ENCODE results near the gene CHADL. TPM values are rescaled to one million over a fixed set of nuclear protein-coding genes. Genes with fewer than 3 reads are reported as not detected.

The CHADL gene
- total and polyA plus RNA-seq, 2 of the 8 experiments (the other 6 are each of a cell fraction or from before 2014, with no cell fraction given): 0.78 to 1.4 TPM

DNA sequence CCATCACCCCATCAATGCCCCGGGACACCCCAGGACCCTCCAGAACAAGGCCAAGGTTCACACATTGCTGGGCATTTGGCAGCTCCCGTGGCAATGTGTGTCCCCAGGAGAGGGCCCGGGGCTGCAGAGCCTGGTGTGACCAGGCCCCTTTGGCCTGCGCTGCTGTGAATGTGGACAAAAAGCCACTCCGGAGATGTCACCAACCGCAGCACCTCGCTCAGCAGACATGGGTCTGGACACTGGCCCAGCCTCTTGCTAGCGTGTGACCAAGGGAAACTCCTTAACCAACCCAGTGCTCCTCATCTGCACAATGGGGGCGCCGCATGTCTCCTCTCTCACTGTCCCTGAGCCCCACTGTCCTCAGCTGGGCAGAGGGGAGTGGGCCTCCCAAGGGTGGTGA is 8.0 kb upstream of the CHADL start:
- H3K36me3 ChIP-seq (ENCODE audit: control insufficient read depth in 2 of 4, insufficient read depth in 4 of 4, low read length in 3 of 4): peaks cover 41 to 72% (median 63%) of the 10 kb centered on the region in 4 experiments
- H2AK5ac ChIP-seq (ENCODE audit: low read depth, low read length): no peak overlapping the region
- no peak overlapping the region for H2BK15ac ChIP-seq (ENCODE audit: low read length)
- no peaks in the 10 kb centered on the region for H3K23me2 ChIP-seq (ENCODE audit: low read depth, low read length)
- POLR2A ChIA-PET (ENCODE audit: partially characterized antibody): interaction anchor here (1.5 to 6.9 kb wide), 4 partner anchors 9 to 18 kb away, joined by 6 to 26 read pairs (median 18); no protein-coding TSS in a partner anchor
- CTCF ChIA-PET (ENCODE audit: partially characterized antibody): interaction anchor here (1.6 to 4.4 kb wide), 2 partner anchors 8 to 11 kb away, joined by 10 to 23 read pairs; no protein-coding TSS in a partner anchor
- H3K4me3 ChIP-seq (ENCODE audit: extremely low read depth in 1 of 4, insufficient read depth in 2 of 4, low read depth in 3 of 4, low read length in 4 of 4): no peak overlapping the region
- no peak overlapping the region for H3K18ac ChIP-seq (ENCODE audit: extremely low read depth, low read length)
- 94% methylated on average over 10 of the region's 10 CpGs; no CpG with 5 or more reads in 1 of the 2 experiments for WGBS, 2 experiments (ENCODE audit: extremely low coverage in 1 of 2, insufficient coverage in 1 of 2, insufficient read length in 1 of 2, insufficient replicate concordance in 2 of 2, low coverage in 1 of 2, low lambda C conversion rate in 2 of 2, missing lambda C conversion rate in 1 of 2)
- H2BK120ac ChIP-seq (replicated peaks; ENCODE audit: low read depth, low read length): no peak overlapping the region
- H3K9me3 ChIP-seq (ENCODE audit: insufficient read depth in 2 of 2, low read depth in 1 of 2, low read length in 1 of 2): no peaks in the 10 kb centered on the region
- no peak overlapping the region for H3K14ac ChIP-seq (ENCODE audit: insufficient read length)
- H4K91ac ChIP-seq (replicated peaks; ENCODE audit: insufficient read length, low read length): no peak overlapping the region
- H3K4me2 ChIP-seq (ENCODE audit: insufficient read depth in 1 of 2, low read depth in 2 of 2, low read length in 2 of 2): no peak overlapping the region
- DNase-seq (ENCODE audit: low read depth in 1 of 2, low spot score in 2 of 2) (no peak), FAIRE-seq (no peak)
- H3K4me1 ChIP-seq (replicated peaks in 1 of 4; ENCODE audit: control insufficient read depth in 3 of 4, insufficient read depth in 4 of 4, low read length in 3 of 4): peaks cover 0 to 1% (median 0%) of the 10 kb centered on the region in 4 experiments; a peak in 3 of 7 replicates
- no peaks in the 10 kb centered on the region for H3K27me3 ChIP-seq (replicated peaks in 1 of 4; ENCODE audit: control insufficient read depth in 3 of 4, extremely low read depth in 1 of 4, insufficient read depth in 3 of 4, low read length in 3 of 4)
- no peak overlapping the region for H4K8ac ChIP-seq (ENCODE audit: extremely low read depth, insufficient read depth, low read length)
- no peak overlapping the region for H3K9ac ChIP-seq (replicated peaks in 1 of 4; ENCODE audit: extremely low read depth in 1 of 4, low read depth in 3 of 4, low read length in 3 of 4)
- no peak overlapping the region for H3K27ac ChIP-seq (ENCODE audit: low read depth, low read length)
- no peak overlapping the region; the same call in 1 of the 2 replicates for H2BK5ac ChIP-seq (ENCODE audit: low read depth, low read length)
- H4K20me1 ChIP-seq (replicated peaks in 1 of 2; ENCODE audit: control insufficient read depth in 1 of 2, insufficient read depth in 2 of 2, low read length in 2 of 2): peaks cover 0 to 21% of the 10 kb centered on the region in 2 experiments
- no peak overlapping the region for H3K56ac ChIP-seq (replicated peaks; ENCODE audit: insufficient read length, low read depth, low read length)
- no peak overlapping the region for H2AFZ ChIP-seq (ENCODE audit: low read length)
- no peak overlapping the region for H3K23ac ChIP-seq (ENCODE audit: insufficient read length)
- H3K79me2 ChIP-seq (ENCODE audit: control insufficient read depth in 1 of 2, insufficient read depth in 2 of 2, low read length in 2 of 2): no peaks in the 10 kb centered on the region
- no peak overlapping the region for H4K5ac ChIP-seq (ENCODE audit: insufficient read length, low read depth, low read length)
- H2BK20ac ChIP-seq (ENCODE audit: low read length): no peak overlapping the region
- no peak overlapping the region for H3K4ac ChIP-seq (replicated peaks; ENCODE audit: insufficient read length, low read depth, low read length)
- no peak overlapping the region for H2BK12ac ChIP-seq (ENCODE audit: low read depth, low read length)
- H3K79me1 ChIP-seq (ENCODE audit: low read depth, low read length): no peaks in the 10 kb centered on the region
- no peak for TF ChIP-seq JUND (IDR thresholded peaks at IDR 0.05; ENCODE audit: low read length)
- no peak for TF ChIP-seq CREB1 (IDR thresholded peaks at IDR 0.05)
- TF ChIP-seq TCF12 (IDR thresholded peaks at IDR 0.05; ENCODE audit: low read depth, low read length): no peak
- no peak for TF ChIP-seq POU5F1 (IDR thresholded peaks at IDR 0.05; ENCODE audit: low read depth, low read length)
- TF ChIP-seq SP1 (IDR thresholded peaks at IDR 0.05; ENCODE audit: low read depth, low read length): no peak
- TF ChIP-seq SP2 (IDR thresholded peaks at IDR 0.05; ENCODE audit: low read length): no peak
- TF ChIP-seq, protein P1, sequence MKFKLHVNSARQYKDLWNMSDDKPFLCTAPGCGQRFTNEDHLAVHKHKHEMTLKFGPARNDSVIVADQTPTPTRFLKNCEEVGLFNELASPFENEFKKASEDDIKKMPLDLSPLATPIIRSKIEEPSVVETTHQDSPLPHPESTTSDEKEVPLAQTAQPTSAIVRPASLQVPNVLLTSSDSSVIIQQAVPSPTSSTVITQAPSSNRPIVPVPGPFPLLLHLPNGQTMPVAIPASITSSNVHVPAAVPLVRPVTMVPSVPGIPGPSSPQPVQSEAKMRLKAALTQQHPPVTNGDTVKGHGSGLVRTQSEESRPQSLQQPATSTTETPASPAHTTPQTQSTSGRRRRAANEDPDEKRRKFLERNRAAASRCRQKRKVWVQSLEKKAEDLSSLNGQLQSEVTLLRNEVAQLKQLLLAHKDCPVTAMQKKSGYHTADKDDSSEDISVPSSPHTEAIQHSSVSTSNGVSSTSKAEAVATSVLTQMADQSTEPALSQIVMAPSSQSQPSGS (IDR thresholded peaks at IDR 0.05; ENCODE audit: low read length): no peak
- no peak for TF ChIP-seq SP4 (IDR thresholded peaks at IDR 0.05; ENCODE audit: low read length)
- no peak for TF ChIP-seq CHD2 (IDR thresholded peaks at IDR 0.05; ENCODE audit: low read length)
- no peak for TF ChIP-seq NRF1 (IDR thresholded peaks at IDR 0.05; ENCODE audit: low read depth, low read length)
- TF ChIP-seq KDM1A (IDR thresholded peaks at IDR 0.05; ENCODE audit: borderline replicate concordance, low read length): no peak
- TF ChIP-seq KDM5A (IDR thresholded peaks at IDR 0.05; ENCODE audit: low read length): no peak
- TF ChIP-seq ZNF274 (IDR thresholded peaks at IDR 0.05; ENCODE audit: borderline replicate concordance, extremely low read depth, low read length): no peak
- TF ChIP-seq KDM4A (IDR thresholded peaks at IDR 0.05; ENCODE audit: low read depth, low read length, severe bottlenecking): no peak
- TF ChIP-seq SIX5 (IDR thresholded peaks at IDR 0.05; ENCODE audit: low read depth, low read length): no peak
